Keratinocyte (primary cell): ENCODE data around the gene B9D2. TPM values are rescaled to one million over a fixed set of nuclear protein-coding genes. Genes with fewer than 3 reads are reported as not detected.

ENCODE experiments used
- DNase-seq: peaks from one replicate; pipeline ENCODE4 v3.0.0-alpha.2; 2011; ENCODE audit warnings: low read depth, missing footprints, low spot score
- FAIRE-seq: peaks from 2 replicates; lab custom pipeline; 2011; peaks lifted over from hg19 to GRCh38; lab: Jason Lieb, UNC
- H2AFZ ChIP-seq: 2 replicates; pipeline ENCODE4 v1.6.0; 2012; ENCODE audit warnings: low read length, control low read depth, inconsistent platforms; ENCODE audit not compliant: control insufficient read depth
- H3K27ac ChIP-seq: 2 replicates; pipeline ENCODE4 v1.5.1; 2011; ENCODE audit warnings: low read length; ENCODE audit not compliant: control insufficient read depth, insufficient read depth
- H3K27me3 ChIP-seq: 3 replicates; pipeline ENCODE4 v1.6.0; 2011; ENCODE audit warnings: low read length; ENCODE audit not compliant: control insufficient read depth, insufficient read depth; ENCODE audit errors: extremely low read depth
- H3K36me3 ChIP-seq, 2 experiments: 2 replicates in 1 of 2; 3 replicates in 1 of 2; pipeline ENCODE4 v1.5.1; 2011; ENCODE audit warnings: low read length in 2 of 2, mild to moderate bottlenecking in 1 of 2; ENCODE audit not compliant: control insufficient read depth in 2 of 2, insufficient read depth in 2 of 2; ENCODE audit errors: extremely low read depth in 1 of 2
- H3K4me1 ChIP-seq: 3 replicates; pipeline ENCODE4 v1.5.1; 2011; ENCODE audit warnings: low read length; ENCODE audit not compliant: control insufficient read depth, insufficient read depth; ENCODE audit errors: extremely low read depth
- H3K4me2 ChIP-seq: 3 replicates; pipeline ENCODE4 v1.6.0; 2011; ENCODE audit warnings: low read depth, low read length; ENCODE audit not compliant: control insufficient read depth, insufficient read depth; ENCODE audit errors: extremely low read depth
- H3K4me3 ChIP-seq, 3 experiments: fragments of 200-600 bp in 1 of 3; sonication (generic) in 1 of 3; 2 replicates in 2 of 3; 3 replicates in 1 of 3; pipeline ENCODE4 v1.5.1; 2011 to 2016; ENCODE audit warnings: low read length in 3 of 3, mild to moderate bottlenecking in 3 of 3, control low read depth in 2 of 3, inconsistent platforms in 1 of 3, low read depth in 1 of 3, mixed read lengths in 1 of 3, mixed run types in 1 of 3, moderate library complexity in 1 of 3; ENCODE audit not compliant: control insufficient read depth in 2 of 3, insufficient read depth in 2 of 3; ENCODE audit errors: extremely low read depth in 1 of 3
- H3K79me2 ChIP-seq: 2 replicates; pipeline ENCODE4 v1.6.0; 2012; ENCODE audit warnings: low read length; ENCODE audit not compliant: control insufficient read depth, insufficient read depth
- H3K9ac ChIP-seq: 3 replicates; pipeline ENCODE4 v1.6.0; 2011; ENCODE audit warnings: low read length; ENCODE audit not compliant: control insufficient read depth, insufficient read depth; ENCODE audit errors: extremely low read depth
- H3K9me1 ChIP-seq: 3 replicates; pipeline ENCODE4 v1.6.0; 2011; ENCODE audit warnings: low read length; ENCODE audit not compliant: control insufficient read depth, insufficient read depth; ENCODE audit errors: extremely low read depth
- H3K9me3 ChIP-seq: 2 replicates; pipeline ENCODE4 v1.5.1; 2012; ENCODE audit warnings: low read depth, low read length; ENCODE audit not compliant: control insufficient read depth
- H4K20me1 ChIP-seq: 3 replicates; pipeline ENCODE4 v1.6.0; 2011; ENCODE audit warnings: low read length; ENCODE audit not compliant: control insufficient read depth, insufficient read depth; ENCODE audit errors: extremely low read depth
- EZH2 ChIP-seq: IDR thresholded peaks from one replicate; pipeline ENCODE4 v1.6.1; 2012; ENCODE audit warnings: inconsistent platforms, mild to moderate bottlenecking, low read length, moderate library complexity
- dilution Hi-C: fragments of 300-500 bp; cut with MboI; formaldehyde crosslinking; loops from one replicate; pipeline ENCODE4 v1.7.0; 2020; ENCODE audit warnings: low sequenced_read_pairs; ENCODE audit not compliant: extremely low pct_ligation_motif_present
- polyA plus RNA-seq, 5 experiments: library from polyadenylated mRNA; depleted of rRNA in 3 of 5; stranded (reverse) in 3 of 5; stranded (forward) in 1 of 5; unstranded in 1 of 5; fragments of >200 nt; gene quantifications; 1 replicate in 1 of 5; 2 replicates in 3 of 5; 3 replicates in 1 of 5; pipeline versions ENCODE4 v1.2.1 to v1.2.3, GENCODE V29; 2011 to 2012; ENCODE audit warnings: missing spikeins in 2 of 5, low read depth in 1 of 5, low replicate concordance in 1 of 5
- TF ChIP-seq, protein P1 (sequence below), 3 experiments: IDR thresholded peaks in 1 of 3; conservative IDR thresholded peaks in 1 of 3; optimal IDR thresholded peaks in 1 of 3; 2 replicates in 2 of 3; 3 replicates in 1 of 3; pipeline versions ENCODE3 to v1.5.1; 2011; ENCODE audit warnings: low read length in 3 of 3, mild to moderate bottlenecking in 3 of 3, moderate library complexity in 2 of 3, control low read depth in 1 of 3, inconsistent platforms in 1 of 3; ENCODE audit not compliant: insufficient read depth in 2 of 3; ENCODE audit errors: extremely low read depth in 1 of 3

Gene B9D2
- polyA plus RNA-seq, 1 donor (not counting 4 experiments of a cell fraction or from before 2014, with no cell fraction given), result 2.8 TPM

DNA sequence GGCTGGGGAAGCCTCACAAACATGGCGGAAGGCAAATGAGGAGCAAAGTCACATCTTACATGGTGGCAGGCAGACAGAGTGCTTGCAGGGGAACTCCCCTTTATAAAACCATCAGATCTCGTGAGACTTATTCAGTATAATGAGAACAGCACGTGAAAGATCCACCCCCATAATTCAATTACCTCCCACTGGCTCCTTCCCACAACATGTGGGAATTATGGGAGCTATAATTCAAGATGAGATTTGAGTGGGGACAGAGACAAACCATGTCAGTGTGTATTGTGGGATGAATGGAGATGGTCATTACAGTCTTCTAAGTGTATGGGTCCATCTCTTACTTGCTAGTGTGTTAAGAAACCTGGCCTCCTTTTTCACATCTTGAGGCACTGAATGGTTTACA lies 38.1 kb upstream of the B9D2 start:
- peaks cover 0 to 3% of the 10 kb centered on the region in 2 experiments for H3K36me3 ChIP-seq
- H3K9ac ChIP-seq, result no peak overlapping the region
- no peak overlapping the region for H3K27ac ChIP-seq
- H3K4me2 ChIP-seq, result no peak overlapping the region
- no peaks in the 10 kb centered on the region for H3K9me3 ChIP-seq
- no peak overlapping the region for H3K4me3 ChIP-seq
- no peak for DNase-seq
- FAIRE-seq, result no peak
- H3K9me1 ChIP-seq, result no peaks in the 10 kb centered on the region
- no peaks in the 10 kb centered on the region for H3K27me3 ChIP-seq
- dilution Hi-C loops, result no loop called here
- H3K4me1 ChIP-seq, result peaks cover 11% of the 10 kb centered on the region
- H2AFZ ChIP-seq, result no peak overlapping the region
- TF ChIP-seq EZH2, result no peak
- TF ChIP-seq, protein P1, sequence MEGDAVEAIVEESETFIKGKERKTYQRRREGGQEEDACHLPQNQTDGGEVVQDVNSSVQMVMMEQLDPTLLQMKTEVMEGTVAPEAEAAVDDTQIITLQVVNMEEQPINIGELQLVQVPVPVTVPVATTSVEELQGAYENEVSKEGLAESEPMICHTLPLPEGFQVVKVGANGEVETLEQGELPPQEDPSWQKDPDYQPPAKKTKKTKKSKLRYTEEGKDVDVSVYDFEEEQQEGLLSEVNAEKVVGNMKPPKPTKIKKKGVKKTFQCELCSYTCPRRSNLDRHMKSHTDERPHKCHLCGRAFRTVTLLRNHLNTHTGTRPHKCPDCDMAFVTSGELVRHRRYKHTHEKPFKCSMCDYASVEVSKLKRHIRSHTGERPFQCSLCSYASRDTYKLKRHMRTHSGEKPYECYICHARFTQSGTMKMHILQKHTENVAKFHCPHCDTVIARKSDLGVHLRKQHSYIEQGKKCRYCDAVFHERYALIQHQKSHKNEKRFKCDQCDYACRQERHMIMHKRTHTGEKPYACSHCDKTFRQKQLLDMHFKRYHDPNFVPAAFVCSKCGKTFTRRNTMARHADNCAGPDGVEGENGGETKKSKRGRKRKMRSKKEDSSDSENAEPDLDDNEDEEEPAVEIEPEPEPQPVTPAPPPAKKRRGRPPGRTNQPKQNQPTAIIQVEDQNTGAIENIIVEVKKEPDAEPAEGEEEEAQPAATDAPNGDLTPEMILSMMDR (optimal IDR thresholded peaks at IDR 0.05 in 1 of 3, IDR thresholded peaks at IDR 0.05 in 1 of 3, conservative IDR thresholded peaks at IDR 0.05 in 1 of 3; ENCODE audit: extremely low read depth in 1 of 3, insufficient read depth in 2 of 3, low read length in 3 of 3), result no peak
- peaks cover 15% of the 10 kb centered on the region for H3K79me2 ChIP-seq
- H4K20me1 ChIP-seq, result no peaks in the 10 kb centered on the region

DNA sequence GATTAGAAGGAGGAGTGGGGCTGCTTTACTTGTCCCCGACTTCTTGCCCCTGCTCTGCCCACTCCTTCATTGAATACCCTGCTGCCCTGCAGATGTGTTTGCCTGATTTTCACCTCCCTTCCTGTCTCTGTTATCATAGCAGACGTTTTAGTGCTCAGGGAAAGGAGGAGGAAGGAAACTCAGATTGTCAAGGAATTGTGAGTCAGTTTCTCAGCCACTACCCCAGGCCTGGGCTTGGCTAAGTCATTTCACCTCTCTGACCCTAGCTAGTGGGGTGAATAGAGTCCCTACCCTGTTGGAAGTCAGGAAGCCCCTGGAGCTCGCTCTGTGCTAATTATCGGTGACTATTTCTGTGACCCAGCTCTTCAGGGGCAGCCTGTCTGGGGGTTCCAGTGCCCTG lies 37.5 kb upstream of the B9D2 start:
- dilution Hi-C loops, result no loop called here
- Histone ChIP-seq H3K4me1 (peaks cover 13% of the 10 kb centered on the region), H3K9me1 (no peaks in the 10 kb centered on the region), H3K79me2 (peaks cover 19% of the 10 kb centered on the region), H3K4me2 (no peak overlapping the region), H2AFZ (no peak overlapping the region), H3K9me3 (no peaks in the 10 kb centered on the region), H3K27me3 (no peaks in the 10 kb centered on the region), H3K36me3 (peaks cover 0 to 3% of the 10 kb centered on the region in 2 experiments), H4K20me1 (no peaks in the 10 kb centered on the region), H3K27ac (no peak overlapping the region), H3K4me3 (no peak overlapping the region), H3K9ac (no peak overlapping the region)
- no peak for TF ChIP-seq EZH2
- TF ChIP-seq, protein P1 (optimal IDR thresholded peaks at IDR 0.05 in 1 of 3, IDR thresholded peaks at IDR 0.05 in 1 of 3, conservative IDR thresholded peaks at IDR 0.05 in 1 of 3; ENCODE audit: extremely low read depth in 1 of 3, insufficient read depth in 2 of 3, low read length in 3 of 3), result no peak
- FAIRE-seq (no peak), DNase-seq (no peak)
